Vagina (tissue), 2 donors: ENCODE measurements around the gene RNU5B-1. TPM values are rescaled to one million over a fixed set of nuclear protein-coding genes. Genes with fewer than 3 reads are reported as not detected.

Experiments used
- DNase-seq, 2 donors: peaks; one replicate each; pipeline ENCODE4 v3.0.0-alpha.2; 2017; ENCODE audit errors: extremely low spot score in 2 of 2
- H3K27ac ChIP-seq: fragments of 200-600 bp; sonication (generic); one replicate; pipeline ENCODE4 v1.5.1; 2019
- H3K27me3 ChIP-seq: fragments of 200-600 bp; sonication (generic); one replicate; pipeline ENCODE4 v1.5.1; 2019
- H3K36me3 ChIP-seq, 2 donors: fragments of 200-600 bp; sonication (generic); one replicate each; pipeline ENCODE4 v1.5.1; 2017 to 2019
- H3K4me1 ChIP-seq: fragments of 200-600 bp; sonication (generic); one replicate; pipeline ENCODE4 v1.5.1; 2019
- H3K4me3 ChIP-seq, 2 donors: fragments of 200-600 bp; sonication (generic); 1 replicate in 1 of 2; 2 replicates in 1 of 2; pipeline ENCODE4 v1.5.1; 2016 to 2019
- H3K9me3 ChIP-seq: fragments of 200-600 bp; sonication (generic); one replicate; pipeline ENCODE4 v1.5.1; 2019
- POLR2A ChIP-seq, 2 donors: fragments of 450-650 bp; IDR thresholded peaks; one replicate each; pipeline ENCODE4 v1.6.1; 2017; ENCODE audit warnings: antibody characterized with exemption in 2 of 2, mild to moderate bottlenecking in 2 of 2, moderate library complexity in 2 of 2
- POLR2AphosphoS5 ChIP-seq, 2 donors: sonication (generic); formaldehyde crosslinking; IDR thresholded peaks; one replicate each; pipeline ENCODE4 v1.9.0; 2017; ENCODE audit warnings: antibody characterized with exemption in 2 of 2, mild to moderate bottlenecking in 2 of 2, low read depth in 1 of 2; ENCODE audit not compliant: insufficient read depth in 1 of 2
- intact Hi-C: fragments of 100-400 bp; cut with DNase I; formaldehyde crosslinking; loops from one replicate; pipeline ENCODE4 v1.15.1; 2023
- total RNA-seq: library from RNA; depleted of rRNA; stranded (reverse); fragments of >200 nt; gene quantifications from one replicate; pipeline ENCODE4 v1.2.3, GENCODE V29; 2016
- TF ChIP-seq, protein P1 (sequence below), 3 experiments: fragments of 450-650 bp in 2 of 3; fragments of 200-600 bp in 1 of 3; sonication (generic) in 1 of 3; IDR thresholded peaks; one replicate each; pipeline ENCODE4 v1.5.1; 2017 to 2019; ENCODE audit warnings: antibody characterized with exemption in 3 of 3, mild to moderate bottlenecking in 2 of 3, moderate library complexity in 2 of 3

The RNU5B-1 gene
- total RNA-seq, 1 donor from 2014 or later = not detected

DNA sequence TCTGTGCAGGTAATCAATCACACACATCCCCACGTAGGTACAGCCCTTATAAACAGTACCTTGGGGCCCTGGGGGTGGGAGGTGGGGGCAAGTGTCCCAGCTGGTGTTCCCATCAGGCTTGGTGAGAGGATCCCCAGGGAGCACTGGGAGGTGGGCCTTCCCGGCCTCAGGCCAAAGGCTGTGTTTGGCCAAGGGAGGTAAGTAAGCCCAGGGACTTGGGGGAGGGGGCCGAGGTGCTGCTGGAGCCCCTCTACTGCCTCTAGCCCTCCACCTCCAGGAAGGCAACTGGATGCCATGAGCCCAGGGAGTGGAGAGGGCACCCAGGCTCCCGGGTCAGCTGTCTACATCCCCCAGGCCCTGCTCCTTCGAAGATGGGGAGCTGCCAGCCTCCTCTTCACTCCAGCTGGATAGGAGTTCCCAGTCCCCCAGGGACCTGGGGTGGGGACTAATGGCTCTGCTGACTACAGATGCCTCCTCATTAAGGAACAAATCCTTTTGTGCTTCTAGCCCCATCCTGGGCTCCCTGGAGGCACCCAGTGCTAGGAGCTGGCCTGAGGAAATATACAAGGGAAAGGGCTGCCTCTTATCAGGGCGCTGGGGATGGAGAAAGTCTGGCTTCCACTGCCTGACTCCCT, 33.1 kb downstream of the RNU5B-1 start:
- intact Hi-C loops = no loop called here
- DNase-seq = no peak
- Histone ChIP-seq H3K27ac (no peak overlapping the region), H3K4me1 (no peaks in the 10 kb centered on the region), H3K36me3 (no peaks in the 10 kb centered on the region), H3K9me3 (no peaks in the 10 kb centered on the region), H3K27me3 (no peaks in the 10 kb centered on the region), H3K4me3 (no peak overlapping the region)
- TF ChIP-seq POLR2A (IDR thresholded peaks at IDR 0.05) (no peak), POLR2AphosphoS5 (IDR thresholded peaks at IDR 0.05; ENCODE audit: insufficient read depth in 1 of 2, low read depth in 1 of 2) (no peak)
- TF ChIP-seq, protein P1, sequence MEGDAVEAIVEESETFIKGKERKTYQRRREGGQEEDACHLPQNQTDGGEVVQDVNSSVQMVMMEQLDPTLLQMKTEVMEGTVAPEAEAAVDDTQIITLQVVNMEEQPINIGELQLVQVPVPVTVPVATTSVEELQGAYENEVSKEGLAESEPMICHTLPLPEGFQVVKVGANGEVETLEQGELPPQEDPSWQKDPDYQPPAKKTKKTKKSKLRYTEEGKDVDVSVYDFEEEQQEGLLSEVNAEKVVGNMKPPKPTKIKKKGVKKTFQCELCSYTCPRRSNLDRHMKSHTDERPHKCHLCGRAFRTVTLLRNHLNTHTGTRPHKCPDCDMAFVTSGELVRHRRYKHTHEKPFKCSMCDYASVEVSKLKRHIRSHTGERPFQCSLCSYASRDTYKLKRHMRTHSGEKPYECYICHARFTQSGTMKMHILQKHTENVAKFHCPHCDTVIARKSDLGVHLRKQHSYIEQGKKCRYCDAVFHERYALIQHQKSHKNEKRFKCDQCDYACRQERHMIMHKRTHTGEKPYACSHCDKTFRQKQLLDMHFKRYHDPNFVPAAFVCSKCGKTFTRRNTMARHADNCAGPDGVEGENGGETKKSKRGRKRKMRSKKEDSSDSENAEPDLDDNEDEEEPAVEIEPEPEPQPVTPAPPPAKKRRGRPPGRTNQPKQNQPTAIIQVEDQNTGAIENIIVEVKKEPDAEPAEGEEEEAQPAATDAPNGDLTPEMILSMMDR (IDR thresholded peaks at IDR 0.05) = no peak

DNA sequence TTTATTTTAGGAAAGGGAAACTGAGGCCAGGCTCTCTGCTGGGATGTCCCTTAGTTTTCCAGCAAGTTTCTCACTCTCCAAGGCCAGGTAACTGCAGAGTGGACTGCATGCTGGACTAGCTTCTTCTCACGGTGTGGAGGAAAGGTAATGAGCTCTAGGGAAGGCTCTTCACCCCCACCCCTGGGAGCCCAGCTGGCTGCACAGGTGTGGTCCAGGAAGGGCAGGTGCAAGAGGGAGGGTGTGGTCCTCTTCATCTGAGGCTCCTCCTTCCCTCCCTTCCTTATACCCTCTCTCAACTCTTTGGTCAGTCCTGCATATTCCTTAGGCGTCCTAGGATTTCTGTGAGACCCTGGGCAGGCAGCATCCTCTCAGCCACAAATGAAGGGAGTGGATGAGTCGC, 33.9 kb downstream of the RNU5B-1 start:
- intact Hi-C loops = no loop called here
- H3K4me1 ChIP-seq = no peaks in the 10 kb centered on the region
- DNase-seq = no peak
- TF ChIP-seq POLR2A (IDR thresholded peaks at IDR 0.05) (no peak), POLR2AphosphoS5 (IDR thresholded peaks at IDR 0.05; ENCODE audit: insufficient read depth in 1 of 2, low read depth in 1 of 2) (no peak)
- TF ChIP-seq, protein P1 (IDR thresholded peaks at IDR 0.05) = no peak
- H3K4me3 ChIP-seq = no peak overlapping the region
- no peaks in the 10 kb centered on the region for H3K36me3 ChIP-seq
- H3K27me3 ChIP-seq = no peaks in the 10 kb centered on the region
- no peak overlapping the region for H3K27ac ChIP-seq
- no peaks in the 10 kb centered on the region for H3K9me3 ChIP-seq

DNA sequence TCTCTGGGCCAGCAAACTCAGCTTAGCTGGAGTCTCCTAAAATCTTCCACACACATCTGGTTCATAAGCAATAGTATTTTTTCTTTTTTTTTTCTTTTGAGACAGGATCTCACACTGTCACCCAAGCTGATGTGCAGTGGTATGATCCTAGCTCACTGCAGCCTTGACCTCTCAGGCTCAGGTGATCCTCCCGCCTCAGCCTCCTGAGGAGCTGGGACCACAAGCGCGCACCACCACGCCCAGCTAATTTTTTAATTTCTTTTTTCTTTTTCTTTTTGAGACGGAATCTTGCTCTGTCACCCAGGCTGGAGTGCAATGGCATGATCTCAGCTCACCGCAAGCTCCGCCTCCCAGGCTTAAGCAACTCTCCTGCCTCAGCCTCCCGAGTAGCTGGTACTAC, 34.3 kb downstream of the RNU5B-1 start:
- intact Hi-C loops = no loop called here
- TF ChIP-seq, protein P1 (IDR thresholded peaks at IDR 0.05) = no peak
- TF ChIP-seq POLR2AphosphoS5 (IDR thresholded peaks at IDR 0.05; ENCODE audit: insufficient read depth in 1 of 2, low read depth in 1 of 2) = no peak
- TF ChIP-seq POLR2A (IDR thresholded peaks at IDR 0.05) = no peak
- DNase-seq = no peak

DNA sequence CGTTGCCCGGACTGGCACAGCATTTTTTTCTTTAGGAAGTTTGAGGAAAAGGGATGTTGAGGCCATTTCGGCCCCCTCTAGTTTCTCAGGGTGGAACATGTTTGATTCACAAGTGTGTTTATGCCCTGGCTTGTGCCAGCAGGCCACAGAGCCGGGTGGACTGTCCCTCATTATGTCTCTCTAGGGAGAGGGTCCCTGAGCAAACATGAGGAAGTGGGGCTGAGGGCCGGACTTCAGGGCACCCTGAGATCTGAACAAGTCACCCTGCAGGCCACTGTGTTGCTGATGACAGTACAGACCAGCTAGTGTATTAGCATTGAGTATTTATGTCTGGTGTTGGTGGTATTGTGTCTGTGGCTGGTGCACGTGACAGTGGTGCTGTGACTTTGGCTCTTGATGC, 34.9 kb downstream of the RNU5B-1 start:
- no peak for DNase-seq
- Histone ChIP-seq H3K4me3 (no peak overlapping the region), H3K4me1 (no peaks in the 10 kb centered on the region), H3K36me3 (no peaks in the 10 kb centered on the region), H3K9me3 (no peaks in the 10 kb centered on the region), H3K27ac (no peak overlapping the region), H3K27me3 (no peaks in the 10 kb centered on the region)
- intact Hi-C loops = no loop called here
- TF ChIP-seq POLR2AphosphoS5 (IDR thresholded peaks at IDR 0.05; ENCODE audit: insufficient read depth in 1 of 2, low read depth in 1 of 2) (no peak), POLR2A (IDR thresholded peaks at IDR 0.05) (no peak)
- TF ChIP-seq, protein P1 (IDR thresholded peaks at IDR 0.05) = no peak

More for the DNA sequence above, 34.3 kb downstream of the RNU5B-1 start:
- H3K9me3 ChIP-seq = no peaks in the 10 kb centered on the region
- no peaks in the 10 kb centered on the region for H3K27me3 ChIP-seq
- no peak overlapping the region for H3K4me3 ChIP-seq
- H3K4me1 ChIP-seq = no peaks in the 10 kb centered on the region
- H3K27ac ChIP-seq = no peak overlapping the region
- H3K36me3 ChIP-seq = no peaks in the 10 kb centered on the region

DNA sequence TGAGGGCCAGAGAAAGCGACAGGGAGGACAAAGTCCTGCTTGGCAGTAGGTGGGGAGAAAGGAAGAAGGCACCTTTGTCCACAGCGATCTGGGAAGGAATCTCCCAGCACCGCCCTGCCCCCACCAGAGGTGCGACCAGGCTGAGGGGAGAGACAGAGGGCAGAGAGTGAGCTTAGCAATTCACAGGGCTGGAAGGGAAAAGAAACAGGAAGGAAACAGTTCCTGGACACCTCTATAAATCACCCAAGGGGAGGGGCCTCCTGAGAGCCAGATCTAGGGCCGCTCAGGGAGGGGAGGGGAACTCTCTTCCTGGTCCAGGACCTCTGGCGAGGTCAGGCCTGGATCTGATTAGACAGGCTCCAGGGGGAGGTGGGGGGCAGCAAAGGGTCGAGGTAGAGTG, 35.4 kb downstream of the RNU5B-1 start:
- Histone ChIP-seq H3K9me3 (no peaks in the 10 kb centered on the region), H3K4me3 (no peak overlapping the region), H3K4me1 (no peaks in the 10 kb centered on the region), H3K36me3 (no peaks in the 10 kb centered on the region), H3K27me3 (no peaks in the 10 kb centered on the region), H3K27ac (no peak overlapping the region)
- intact Hi-C loops = no loop called here
- TF ChIP-seq, protein P1 (IDR thresholded peaks at IDR 0.05) = no peak
- TF ChIP-seq POLR2AphosphoS5 (IDR thresholded peaks at IDR 0.05; ENCODE audit: insufficient read depth in 1 of 2, low read depth in 1 of 2) = no peak
- no peak for TF ChIP-seq POLR2A (IDR thresholded peaks at IDR 0.05)
- no peak for DNase-seq
